IPS-NIHi11 (cell line): ENCODE measurements around the gene AMDHD2.
A peak's percentile ranks its signal among the peaks of the same experiment; 100 is the strongest.
"Not testable (repeated sequence)": the region's sequence is repeated elsewhere in the genome, so short reads cannot be mapped to it uniquely, and the experiment has no call there.

ENCODE experiments used
- DNase-seq: peaks from one replicate; pipeline ENCODE4 v3.0.0; 2012; ENCODE audit warnings: mixed read lengths, low spot score

The AMDHD2 gene

GRCh38 chr16:2517954-2518605 lies 2.1 kb upstream of the AMDHD2 start:
- DNase-seq = no peak

DNA sequence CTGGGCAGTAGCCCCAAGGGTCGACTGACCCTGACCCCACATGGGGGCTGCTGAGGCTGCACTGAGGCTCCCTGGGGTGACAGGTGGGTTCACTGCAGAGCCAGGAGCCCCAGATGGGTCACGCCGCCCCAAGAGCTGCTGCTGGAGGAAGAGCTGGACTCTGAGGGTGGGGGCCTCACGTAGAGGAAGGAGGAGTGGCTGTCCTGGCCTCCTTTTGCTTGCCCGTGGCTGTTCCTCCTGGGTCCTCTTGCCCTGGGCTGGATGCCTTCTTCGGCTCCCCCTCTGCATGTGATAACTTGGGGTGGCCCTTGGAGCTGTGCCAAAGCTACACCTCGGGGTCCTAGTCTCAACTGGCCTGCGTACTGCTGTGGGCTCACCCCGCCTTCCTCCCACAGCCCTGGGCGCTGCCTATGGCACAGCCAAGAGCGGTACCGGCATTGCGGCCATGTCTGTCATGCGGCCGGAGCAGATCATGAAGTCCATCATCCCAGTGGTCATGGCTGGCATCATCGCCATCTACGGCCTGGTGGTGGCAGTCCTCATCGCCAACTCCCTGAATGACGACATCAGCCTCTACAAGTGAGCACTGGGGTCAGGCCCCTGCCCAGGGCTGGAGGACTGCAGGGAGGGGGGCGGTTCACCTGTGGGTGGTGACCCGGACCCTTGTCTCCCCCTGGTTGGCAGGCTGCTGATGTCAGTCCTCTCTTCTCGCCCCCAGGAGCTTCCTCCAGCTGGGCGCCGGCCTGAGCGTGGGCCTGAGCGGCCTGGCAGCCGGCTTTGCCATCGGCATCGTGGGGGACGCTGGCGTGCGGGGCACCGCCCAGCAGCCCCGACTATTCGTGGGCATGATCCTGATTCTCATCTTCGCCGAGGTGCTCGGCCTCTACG lies 1.1 kb upstream of the AMDHD2 start:
- DNase-seq = no peak

DNA sequence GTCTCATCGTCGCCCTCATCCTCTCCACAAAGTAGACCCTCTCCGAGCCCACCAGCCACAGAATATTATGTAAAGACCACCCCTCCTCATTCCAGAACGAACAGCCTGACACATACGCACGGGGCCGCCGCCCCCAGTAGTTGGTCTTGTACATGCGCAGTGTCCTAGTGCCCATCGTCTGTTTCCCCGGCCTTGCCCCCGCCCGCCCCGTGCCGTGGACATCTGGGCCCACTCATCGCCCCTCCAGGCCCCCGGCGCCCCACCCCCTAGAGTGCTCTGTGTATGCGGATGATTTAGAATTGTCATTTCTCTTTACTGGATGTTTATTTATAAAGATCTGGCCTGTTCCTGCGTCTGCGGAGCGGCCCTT lies 475 bp upstream of the AMDHD2 start:
- no peak for DNase-seq

DNA sequence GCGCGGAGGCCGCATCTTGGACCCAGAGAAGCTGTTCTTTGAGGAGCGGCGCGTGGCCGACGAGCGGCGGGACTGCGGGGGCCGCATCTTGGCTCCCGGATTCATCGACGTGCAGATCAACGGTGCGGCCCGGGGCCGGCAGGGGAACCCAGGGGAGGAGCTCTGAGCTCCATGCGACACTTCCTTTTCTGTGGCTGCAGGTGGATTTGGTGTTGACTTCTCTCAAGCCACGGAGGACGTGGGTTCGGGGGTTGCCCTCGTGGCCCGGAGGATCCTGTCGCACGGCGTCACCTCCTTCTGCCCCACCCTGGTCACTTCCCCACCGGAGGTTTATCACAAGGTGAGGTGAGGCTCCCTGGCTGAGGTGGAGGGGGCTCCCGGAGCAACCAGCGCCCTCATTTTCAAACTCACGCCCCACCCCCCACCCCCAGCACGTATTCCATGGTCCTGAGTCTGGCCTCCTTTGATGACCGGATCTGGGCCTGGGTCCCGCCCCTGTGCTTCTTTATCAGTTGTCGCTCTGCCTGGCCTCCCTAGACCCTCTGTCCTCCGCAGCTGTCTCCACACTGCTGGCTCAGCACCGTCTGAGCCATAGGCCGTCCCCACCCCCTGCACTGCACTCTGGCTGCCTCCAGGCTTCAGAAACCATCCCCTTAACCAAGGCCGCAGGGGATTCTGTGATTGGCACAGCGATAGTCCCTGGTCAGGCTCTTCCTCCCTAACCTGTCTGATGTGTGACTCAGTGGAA lies 787 bp downstream of the AMDHD2 start:
- peak; percentile 63 for DNase-seq

DNA sequence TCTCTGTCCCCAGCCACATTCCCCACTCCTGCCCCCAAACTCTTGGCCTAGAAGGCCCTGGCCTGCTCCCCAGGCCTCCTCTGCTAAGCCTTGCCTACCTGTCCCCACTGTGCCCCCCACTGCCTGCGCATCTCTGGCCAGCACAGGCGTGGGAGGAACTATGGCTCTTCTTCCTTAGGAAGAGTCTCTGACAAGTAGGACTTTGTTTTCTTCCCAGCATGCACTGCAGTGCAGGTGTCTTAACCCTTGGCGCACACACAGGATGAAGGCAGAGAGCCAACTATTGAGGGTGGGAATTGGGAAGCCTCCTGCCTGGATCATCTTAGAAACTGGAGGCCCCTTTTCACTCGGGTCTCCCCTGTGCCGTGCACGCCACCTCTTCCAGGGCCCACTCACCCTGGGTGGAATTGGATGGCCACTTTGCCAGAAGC lies 3.6 kb downstream of the AMDHD2 start:
- no peak for DNase-seq

- no peak for DNase-seq
Observed at GRCh38 chr16:2524339-2524938, 4.3 kb downstream of the AMDHD2 start.

DNA sequence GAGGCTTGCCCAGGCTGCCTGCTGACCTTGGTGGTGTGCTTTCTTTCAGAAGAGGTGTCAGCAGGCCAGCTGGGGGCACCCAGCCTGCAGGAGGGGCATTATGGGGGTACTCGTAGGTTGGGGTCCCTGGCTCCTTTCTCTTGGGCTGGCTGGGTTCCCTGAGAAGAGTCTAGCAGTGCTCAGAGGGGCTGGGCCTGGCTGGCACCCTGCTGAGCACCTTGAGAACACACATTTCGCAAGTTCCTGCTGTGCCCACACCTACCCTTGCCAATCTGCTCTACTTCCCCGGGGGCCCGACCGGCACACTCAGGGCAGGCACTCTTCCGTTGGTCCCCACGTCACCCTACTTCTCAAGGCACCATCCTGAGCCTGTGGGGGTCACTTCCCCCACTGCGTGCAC lies 6.0 kb downstream of the AMDHD2 start:
- DNase-seq = no peak

GRCh38 chr16:2527071-2527783 lies 7.1 kb downstream of the AMDHD2 start:
- no peak for DNase-seq

DNA sequence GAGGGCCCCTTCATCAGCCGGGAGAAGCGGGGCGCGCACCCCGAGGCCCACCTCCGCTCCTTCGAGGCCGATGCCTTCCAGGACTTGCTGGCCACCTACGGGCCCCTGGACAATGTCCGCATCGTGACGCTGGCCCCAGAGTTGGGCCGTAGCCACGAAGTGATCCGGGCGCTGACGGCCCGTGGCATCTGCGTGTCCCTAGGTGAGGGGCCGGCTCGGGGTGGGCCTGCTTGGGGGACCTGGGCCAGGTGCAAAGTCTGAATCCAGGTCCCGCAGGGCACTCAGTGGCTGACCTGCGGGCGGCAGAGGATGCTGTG lies 7.6 kb downstream of the AMDHD2 start:
- DNase-seq = no peak

- DNase-seq = no peak
Observed at GRCh38 chr16:2528161-2529060, 8.2 kb downstream of the AMDHD2 start.

GRCh38 chr16:2529061-2529931 lies 9.1 kb downstream of the AMDHD2 start:
- peak; percentile 58 for DNase-seq

- DNase-seq = no peak
Observed at GRCh38 chr16:2529961-2530628, 9.9 kb downstream of the AMDHD2 start.

DNA sequence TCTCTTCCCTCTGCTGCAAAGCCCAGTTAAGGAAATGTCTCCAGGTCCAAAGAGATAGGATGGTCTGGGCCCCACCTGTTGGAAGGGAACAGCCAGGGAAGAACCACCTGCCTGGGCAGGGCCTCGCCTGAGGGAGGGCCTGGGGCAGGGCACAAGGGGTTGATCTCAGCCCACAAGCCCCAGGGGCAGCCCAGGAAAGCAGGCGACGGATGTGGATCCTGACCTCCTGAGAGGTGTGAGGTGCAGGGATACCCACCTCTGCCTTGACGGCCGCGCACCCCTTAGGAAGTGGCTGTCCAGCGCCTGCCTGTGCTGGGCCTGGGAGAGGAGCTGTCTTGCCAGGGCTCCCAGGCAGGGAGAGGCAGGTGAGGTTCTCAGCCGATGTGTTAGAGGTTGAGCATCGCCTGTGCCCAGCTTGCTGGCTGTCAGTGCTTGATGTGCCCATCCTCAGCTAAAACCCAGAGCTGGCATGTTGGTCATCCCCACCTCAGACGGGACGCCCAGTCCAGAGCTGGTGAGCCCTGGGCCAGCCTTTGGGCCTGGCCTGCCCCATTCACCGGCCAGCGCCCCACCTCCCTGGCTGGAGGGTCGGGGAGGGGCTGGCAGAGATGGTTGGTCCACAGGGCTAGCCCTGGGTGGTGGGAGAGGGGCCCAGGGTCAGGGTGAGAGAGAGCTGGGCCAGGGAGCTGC lies 10.6 kb downstream of the AMDHD2 start:
- DNase-seq = peak; percentile 54

DNA sequence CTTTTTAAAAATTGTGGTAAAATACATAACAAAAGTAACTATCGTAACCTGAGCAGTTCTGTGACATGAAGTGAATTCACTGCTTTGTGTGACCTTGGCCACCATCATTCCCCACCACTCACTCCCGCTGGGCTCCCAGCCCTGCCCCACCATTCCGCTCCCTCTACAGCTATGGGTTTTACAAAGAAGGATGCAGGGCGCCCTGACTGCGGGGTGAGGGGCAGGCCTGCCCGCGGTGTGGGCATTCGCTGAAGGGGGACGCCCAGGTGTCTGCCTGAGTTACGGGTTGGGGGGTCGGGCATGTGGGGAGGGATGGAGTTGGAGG lies 11.2 kb downstream of the AMDHD2 start, which contains the start of gene CEMP1:
Gene CEMP1 (minus strand): TSS at position 38 of the 325 bp plus-strand sequence. CDS start 335 bp downstream, outside the sequence.
- no peak for DNase-seq

DNA sequence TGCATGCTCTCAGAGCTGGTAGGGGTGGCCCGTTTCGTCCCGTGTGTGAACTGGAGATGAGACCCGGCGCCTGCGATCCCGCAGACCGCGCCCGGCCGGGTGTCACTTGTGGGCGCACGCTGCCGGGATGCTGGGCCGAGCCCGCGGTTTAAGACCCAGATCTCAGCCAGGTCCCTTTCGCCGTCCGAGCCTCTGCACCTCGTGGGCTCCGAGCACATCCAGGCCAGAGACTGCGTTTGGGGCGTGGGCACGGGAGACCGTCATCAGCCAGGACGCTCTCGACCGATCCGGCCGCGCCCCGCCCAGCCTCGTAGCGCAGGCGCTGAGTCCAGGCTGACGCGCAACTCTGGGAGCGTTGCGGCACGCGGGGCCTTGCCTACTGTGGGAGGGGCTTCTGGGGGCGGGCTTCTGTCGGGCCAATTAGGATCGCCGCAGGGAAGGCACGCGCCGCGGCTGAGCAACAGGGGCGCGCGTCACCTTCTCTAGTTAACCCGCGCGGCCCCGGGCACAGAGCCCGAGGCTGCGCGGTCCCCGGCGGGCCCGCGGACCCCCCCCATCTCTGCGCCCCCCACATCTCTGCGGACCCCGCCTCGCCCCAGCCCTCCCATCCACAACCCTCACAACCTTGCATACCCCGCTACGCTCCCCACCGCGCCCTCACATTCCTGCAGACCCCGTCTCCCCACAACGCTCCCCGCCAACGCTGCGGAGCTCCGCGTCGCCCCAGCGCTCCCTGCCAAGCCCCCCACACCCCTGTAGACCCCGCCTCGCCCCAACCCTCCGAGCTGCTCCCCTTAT lies 11.7 kb downstream of the AMDHD2 start:
- DNase-seq = peak; percentile 97

- DNase-seq = peak; percentile 63
Observed at GRCh38 chr16:2532494-2533141, 12.4 kb downstream of the AMDHD2 start.

DNA sequence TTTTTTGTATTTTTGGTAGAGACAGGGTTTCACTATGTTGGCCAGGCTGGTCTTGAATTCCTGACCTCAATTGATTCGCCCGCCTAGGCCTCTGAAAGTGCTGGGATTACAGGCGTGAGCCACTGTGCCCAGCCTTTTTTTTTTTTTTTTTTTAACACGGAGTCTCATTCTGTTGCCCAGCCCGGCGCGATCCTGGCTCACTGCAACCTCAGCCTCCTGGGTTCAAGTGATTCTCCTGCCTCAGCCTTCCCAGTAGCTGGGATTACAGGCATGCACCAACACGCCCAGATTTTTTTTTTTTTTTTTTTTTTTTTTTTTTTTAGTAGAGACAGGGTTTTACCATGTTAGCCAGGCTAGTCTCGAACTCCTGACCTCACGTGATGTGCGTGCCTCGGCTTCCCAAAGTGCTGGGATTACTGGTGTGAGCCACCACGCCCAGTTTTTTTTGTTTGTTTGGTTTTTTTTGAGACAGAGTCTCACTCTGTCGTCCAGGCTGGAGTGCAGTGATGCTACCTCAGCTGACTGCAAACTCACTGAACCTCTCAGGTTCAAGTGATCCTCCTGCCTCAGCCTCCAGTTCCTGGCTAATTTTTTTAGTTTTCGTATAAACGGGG lies 13.1 kb downstream of the AMDHD2 start:
- not testable (repeated sequence) for DNase-seq
